GM21619 (cell line): ENCODE results near the gene FPR2.
"Not testable (repeated sequence)": the region's sequence is repeated elsewhere in the genome, so short reads cannot be mapped to it uniquely, and the experiment has no call there.

ENCODE experiments used
- ATAC-seq: cut with Tn5 transposase; IDR thresholded peaks from one replicate; pipeline ENCODE4 v1.9.1; 2021; ENCODE audit not compliant: unreplicated experiment

Gene FPR2

DNA sequence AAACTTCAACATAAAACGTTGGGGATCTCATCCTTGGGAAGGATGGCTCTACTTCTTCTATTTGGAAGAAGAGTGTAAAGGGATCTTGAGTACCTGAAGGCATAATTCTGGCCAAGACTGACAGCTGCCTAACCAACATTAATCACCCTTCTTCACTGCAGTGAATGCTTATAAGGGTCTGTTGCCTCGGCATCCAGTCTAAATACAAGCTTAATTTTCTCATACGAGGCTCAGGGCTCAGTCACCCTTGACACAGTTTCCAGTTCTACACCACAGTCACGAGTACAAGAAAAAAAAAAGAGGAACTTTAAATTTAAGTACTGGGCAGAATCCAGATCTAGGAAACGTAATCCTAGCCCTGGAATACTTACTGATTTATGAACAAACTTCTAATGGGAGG lies 43.0 kb downstream of the FPR2 start:
- no peak for ATAC-seq

DNA sequence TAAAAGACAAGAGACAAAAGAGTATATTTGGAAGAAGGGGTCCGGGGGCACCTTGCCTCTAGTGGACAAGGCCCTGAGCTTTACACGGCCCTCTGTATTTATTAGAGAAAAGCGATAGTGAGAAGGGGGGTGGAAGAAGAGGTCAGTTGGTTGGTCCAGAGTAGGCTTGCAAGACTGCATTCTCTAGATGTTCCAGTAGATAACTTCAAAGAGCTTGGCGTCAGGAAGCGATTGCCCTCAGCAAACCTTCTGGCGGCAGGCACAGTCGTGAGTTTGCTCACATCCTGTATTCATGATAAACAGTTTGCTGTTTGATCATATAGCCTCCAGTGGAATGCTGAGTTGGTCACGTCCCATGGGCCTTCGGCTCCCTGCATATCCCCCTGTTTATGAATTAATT lies 43.8 kb downstream of the FPR2 start:
- ATAC-seq: not testable (repeated sequence)

- not testable (repeated sequence) for ATAC-seq
These were observed 44.4 kb downstream of the FPR2 start for GRCh38 chr19:51805396-51805795.

DNA sequence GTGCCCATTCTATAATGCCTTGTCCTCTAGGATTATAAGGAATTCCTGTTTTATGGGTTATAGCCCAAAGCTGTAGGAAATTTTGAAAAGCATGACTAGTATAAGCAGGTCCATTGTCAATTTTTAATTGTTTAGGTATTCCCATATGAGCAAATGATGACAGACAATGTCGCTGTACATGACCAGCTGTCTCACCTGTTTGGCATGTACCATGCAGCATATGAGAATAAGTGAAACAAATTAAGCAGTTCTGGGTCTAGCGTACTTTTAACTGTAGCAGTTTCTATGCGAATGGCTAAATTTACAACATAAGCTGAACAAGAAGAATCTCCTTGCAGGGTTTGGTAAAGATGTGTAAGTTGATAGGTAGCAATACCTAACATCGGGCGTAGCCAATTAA lies 45.6 kb downstream of the FPR2 start:
- not testable (repeated sequence) for ATAC-seq

GRCh38 chr19:51807111-51807701 lies 46.2 kb downstream of the FPR2 start:
- no peak for ATAC-seq

DNA sequence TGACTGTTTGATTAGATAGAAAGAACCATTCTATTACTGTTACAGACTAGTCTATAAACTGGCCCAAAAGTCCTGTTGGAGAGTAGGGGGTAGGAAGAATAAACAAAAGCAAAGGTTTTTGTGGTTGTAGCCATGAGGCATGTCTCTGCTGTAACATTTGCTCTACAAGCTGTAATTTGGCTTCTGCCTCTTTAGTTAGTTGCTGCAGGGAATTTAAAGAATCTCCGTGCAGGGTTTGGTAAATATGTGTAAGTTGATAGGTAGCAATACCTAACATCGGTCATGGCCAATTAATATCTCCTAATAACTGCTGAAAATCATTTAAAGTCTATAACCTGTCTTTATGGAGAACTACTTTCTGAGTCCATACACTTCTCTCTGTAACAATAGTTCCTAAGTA lies 46.9 kb downstream of the FPR2 start:
- no peak for ATAC-seq

- ATAC-seq: no peak
These were observed 47.5 kb downstream of the FPR2 start for GRCh38 chr19:51808333-51808986.

DNA sequence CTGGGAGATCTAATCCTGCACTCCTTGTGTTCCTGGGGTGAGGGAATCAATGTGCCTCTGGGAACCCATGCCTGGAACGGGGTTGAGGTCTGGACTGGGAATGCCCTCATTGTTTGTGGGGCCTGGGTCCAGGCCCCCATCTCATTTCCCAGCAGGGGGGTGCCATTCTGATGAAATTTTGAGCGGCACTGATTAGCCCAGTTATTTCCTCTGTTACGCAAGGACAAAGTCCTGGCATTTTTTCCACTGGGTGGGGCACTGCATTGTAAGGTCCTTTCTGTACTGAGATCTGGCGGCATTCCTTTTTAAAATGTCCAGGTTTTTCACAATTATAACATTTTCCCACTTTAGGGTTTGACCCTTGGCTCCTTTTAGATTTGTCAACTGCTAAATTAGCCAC lies 48.8 kb downstream of the FPR2 start:
- no peak for ATAC-seq

DNA sequence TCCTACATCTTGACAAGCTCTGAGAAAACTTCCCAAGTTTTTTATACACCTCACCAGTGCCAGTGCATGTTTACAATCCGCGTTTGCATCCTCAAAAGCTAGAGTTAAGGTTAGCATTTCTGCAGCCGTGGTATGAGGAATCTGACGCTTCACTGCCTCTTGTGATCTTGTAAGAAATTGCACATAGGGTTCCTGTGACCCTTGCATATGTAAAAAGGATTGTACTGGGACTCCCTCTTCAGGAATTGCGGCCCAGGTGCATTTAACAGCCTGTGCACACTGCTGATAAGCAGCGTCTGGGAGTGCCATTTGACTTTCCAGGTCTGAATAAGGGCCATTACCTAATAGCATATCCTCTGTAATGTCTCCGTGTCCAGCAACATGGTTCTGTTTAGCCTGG lies 49.2 kb downstream of the FPR2 start:
- no peak for ATAC-seq

- no peak for ATAC-seq
These were observed 50.4 kb downstream of the FPR2 start for GRCh38 chr19:51811344-51811743.

DNA sequence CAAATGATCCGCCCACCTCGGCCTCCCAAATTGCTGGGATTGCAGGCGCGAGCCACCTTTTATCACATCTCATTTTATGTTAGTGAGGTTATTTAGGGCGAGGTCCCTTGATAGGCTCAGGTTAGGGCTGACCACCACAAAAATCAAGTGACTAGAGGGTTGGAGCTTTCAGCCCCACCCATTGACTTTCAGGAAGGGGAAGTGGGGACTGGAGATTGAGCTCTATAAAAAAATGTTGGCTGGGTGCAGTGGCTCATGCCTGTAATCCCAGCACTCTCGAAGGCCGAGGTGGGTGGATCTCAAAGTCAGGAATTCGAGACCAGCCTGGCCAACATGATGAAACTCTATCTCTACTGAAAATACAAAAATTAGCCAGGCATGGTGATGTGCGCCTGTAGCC lies 54.1 kb downstream of the FPR2 start:
- no peak for ATAC-seq

DNA sequence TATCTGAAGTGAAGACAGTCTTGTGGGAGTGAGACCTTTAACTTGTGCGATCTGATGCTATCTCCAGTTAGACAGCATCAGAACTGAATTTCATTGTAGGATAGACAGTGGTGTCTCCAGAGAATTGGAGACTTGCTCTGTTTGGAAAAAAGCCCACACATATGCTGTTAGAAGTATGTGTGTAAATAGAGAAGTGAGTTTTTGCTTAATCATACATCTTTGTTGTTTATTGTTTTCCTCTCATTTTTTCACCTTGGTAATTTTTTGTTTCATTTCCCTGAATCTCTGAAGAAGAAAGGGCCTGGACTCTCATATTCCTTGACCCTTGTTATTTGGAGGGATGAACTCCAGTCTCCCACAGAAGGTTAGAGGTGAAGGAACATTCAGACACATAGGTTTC lies 55.7 kb downstream of the FPR2 start:
- no peak for ATAC-seq

GRCh38 chr19:51820011-51820410 lies 59.0 kb downstream of the FPR2 start:
- no peak for ATAC-seq
